ENCODE results near the gene ARHGEF7.

DNA sequence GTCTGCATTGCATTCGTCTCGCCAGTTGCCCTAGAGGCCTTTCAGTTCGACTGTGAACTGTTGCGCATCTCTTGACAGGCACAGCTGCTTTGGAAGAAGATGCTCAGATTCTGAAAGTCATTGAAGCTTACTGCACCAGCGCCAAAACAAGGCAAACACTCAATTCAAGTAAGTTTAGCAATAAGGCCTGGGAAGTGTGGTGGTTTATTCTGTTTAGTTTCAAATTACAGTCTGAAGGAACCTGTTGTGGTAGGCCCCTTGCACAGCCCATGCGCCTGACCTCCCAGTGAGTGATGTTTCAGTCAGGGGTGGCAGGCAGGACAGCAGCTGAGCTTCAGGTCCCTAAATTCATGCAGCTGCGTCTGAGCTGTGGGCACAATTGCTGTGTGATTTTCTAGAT lies 173.2 kb downstream of the ARHGEF7 start:
- TF ChIP-seq, protein P1, sequence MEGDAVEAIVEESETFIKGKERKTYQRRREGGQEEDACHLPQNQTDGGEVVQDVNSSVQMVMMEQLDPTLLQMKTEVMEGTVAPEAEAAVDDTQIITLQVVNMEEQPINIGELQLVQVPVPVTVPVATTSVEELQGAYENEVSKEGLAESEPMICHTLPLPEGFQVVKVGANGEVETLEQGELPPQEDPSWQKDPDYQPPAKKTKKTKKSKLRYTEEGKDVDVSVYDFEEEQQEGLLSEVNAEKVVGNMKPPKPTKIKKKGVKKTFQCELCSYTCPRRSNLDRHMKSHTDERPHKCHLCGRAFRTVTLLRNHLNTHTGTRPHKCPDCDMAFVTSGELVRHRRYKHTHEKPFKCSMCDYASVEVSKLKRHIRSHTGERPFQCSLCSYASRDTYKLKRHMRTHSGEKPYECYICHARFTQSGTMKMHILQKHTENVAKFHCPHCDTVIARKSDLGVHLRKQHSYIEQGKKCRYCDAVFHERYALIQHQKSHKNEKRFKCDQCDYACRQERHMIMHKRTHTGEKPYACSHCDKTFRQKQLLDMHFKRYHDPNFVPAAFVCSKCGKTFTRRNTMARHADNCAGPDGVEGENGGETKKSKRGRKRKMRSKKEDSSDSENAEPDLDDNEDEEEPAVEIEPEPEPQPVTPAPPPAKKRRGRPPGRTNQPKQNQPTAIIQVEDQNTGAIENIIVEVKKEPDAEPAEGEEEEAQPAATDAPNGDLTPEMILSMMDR (IDR thresholded peaks at IDR 0.05), result no peak
- TF ChIP-seq POLR2A (IDR thresholded peaks at IDR 0.05), result no peak

All from thyroid gland (tissue), 4 donors.